ENCODE measurements around the gene CFAP100.

Gene CFAP100

DNA sequence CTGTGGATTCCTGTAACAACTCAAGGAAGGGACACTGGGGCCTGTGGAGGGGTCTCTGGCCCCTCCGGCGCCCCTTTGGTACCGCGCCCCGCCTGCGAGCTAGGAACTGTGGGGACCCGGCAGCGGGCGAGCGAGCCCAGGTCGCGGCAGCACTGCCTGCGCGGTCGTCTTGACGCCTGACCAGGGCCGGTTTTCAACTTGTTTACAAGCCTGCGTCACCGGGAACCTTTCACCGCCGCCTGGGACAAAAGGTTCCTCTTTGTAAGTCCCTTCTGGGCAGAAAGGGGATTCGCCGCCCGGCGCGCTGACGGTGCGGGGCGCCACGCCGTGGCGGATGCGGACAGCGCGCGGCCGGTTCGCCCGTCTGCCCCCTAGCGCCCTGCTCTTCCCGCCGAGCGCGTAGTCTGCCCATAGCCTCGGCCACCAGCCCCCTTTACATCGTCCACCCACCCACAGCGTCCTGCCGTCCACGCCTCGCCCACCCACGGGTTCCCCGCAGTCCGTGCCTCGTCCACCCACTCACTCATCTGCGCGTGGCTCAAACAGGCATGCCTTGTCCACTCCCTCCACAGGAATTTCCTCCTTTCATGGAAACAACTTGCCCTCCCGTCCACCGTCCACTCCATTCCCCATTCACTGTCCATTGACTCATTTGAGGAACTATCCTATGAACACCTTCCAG, 5.5 kb upstream of the CFAP100 start:
- peak; percentile 64 for DNase-seq (ENCODE audit: insufficient read length)
- FAIRE-seq, result peak; percentile 40
- TF ChIP-seq POLR2A (IDR thresholded peaks at IDR 0.05; ENCODE audit: low read depth, low read length) (no peak), TAF1 (IDR thresholded peaks at IDR 0.05; ENCODE audit: borderline replicate concordance, low read depth, low read length) (no peak), POLR2AphosphoS5 (IDR thresholded peaks at IDR 0.05; ENCODE audit: low read depth, low read length) (no peak)

DNA sequence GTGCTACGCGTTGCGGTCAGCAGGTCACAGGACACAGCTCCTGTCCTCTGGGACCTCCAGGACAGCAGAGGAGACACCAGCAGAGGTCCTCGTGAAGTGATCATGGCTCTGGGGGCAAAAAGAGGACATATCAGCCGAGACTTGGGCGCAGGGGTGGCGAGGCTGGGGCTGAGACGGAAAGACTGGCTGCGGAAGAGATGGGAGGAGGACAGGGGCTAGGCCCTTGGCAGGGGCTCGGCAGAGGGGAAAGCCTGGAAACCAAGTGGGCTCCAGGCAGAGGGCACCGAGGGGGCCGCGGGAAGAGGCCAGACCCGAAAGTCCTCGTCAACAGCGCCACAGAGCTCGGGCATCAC, 4.9 kb upstream of the CFAP100 start:
- FAIRE-seq, result no peak
- TF ChIP-seq POLR2AphosphoS5 (IDR thresholded peaks at IDR 0.05; ENCODE audit: low read depth, low read length) (no peak), TAF1 (IDR thresholded peaks at IDR 0.05; ENCODE audit: borderline replicate concordance, low read depth, low read length) (no peak), POLR2A (IDR thresholded peaks at IDR 0.05; ENCODE audit: low read depth, low read length) (no peak)
- DNase-seq (ENCODE audit: insufficient read length), result no peak

DNA sequence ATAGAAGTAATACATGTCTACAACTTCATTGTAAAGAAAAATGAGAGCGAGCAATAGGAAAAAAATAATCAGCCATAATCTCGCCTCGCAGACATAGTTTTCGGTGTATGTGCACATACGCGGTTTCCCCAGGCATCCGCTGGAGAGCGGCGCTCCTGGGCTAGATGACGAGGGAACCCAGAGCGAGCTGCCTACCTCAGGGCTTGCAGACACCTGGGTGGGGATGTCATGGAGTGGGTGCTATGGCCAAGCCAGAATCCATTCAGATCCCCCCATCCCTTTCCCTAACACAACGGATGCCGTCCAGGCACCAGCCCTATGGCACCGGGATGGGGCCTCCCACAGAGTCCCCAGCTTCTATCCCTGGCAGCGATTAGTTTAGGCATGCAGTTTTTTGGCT, 4.5 kb upstream of the CFAP100 start:
- DNase-seq (ENCODE audit: insufficient read length) (no peak), FAIRE-seq (no peak)
- TF ChIP-seq POLR2AphosphoS5 (IDR thresholded peaks at IDR 0.05; ENCODE audit: low read depth, low read length) (no peak), POLR2A (IDR thresholded peaks at IDR 0.05; ENCODE audit: low read depth, low read length) (no peak), TAF1 (IDR thresholded peaks at IDR 0.05; ENCODE audit: borderline replicate concordance, low read depth, low read length) (no peak)

DNA sequence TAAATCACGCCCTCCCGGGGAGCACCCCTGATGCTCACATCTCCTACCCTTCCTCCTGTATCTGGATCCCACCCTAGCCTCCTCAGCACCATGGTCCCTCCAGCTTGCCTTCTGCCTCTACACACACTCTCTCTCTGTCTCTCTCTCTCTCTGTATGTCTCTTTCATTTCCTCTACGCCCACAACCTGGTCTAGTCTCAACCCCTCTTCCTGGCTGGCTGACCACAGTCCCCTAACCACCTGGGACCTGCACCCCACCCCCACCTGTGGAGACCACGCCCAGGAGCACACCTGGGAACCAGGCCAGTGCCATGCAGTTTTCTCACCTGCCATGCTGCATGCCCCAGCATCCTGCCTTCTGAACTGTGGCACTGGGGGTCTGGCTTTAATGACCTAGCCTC, 4.0 kb upstream of the CFAP100 start:
- FAIRE-seq (no peak), DNase-seq (ENCODE audit: insufficient read length) (no peak)
- TF ChIP-seq TAF1 (IDR thresholded peaks at IDR 0.05; ENCODE audit: borderline replicate concordance, low read depth, low read length) (no peak), POLR2A (IDR thresholded peaks at IDR 0.05; ENCODE audit: low read depth, low read length) (no peak), POLR2AphosphoS5 (IDR thresholded peaks at IDR 0.05; ENCODE audit: low read depth, low read length) (no peak)

DNA sequence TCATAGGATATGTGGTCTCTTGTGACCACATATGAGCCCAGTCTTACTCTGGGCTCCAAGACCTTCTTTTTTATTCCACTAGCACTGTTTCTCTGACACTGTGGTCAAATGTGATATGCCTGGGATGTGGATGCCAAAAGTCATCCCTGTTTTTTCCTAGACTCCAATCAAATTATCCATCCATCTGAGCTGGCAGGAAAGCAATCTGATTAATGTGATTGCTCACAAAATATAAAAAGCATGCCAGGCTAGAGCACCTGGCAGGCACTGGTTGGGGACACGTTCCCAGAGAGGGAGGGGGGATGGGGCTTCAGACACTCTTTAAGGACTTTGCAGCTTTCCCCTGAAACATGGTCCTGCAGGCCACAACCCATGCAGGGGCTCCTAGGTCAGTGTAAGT, 3.1 kb upstream of the CFAP100 start:
- TF ChIP-seq POLR2A (IDR thresholded peaks at IDR 0.05; ENCODE audit: low read depth, low read length), result no peak
- no peak for TF ChIP-seq POLR2AphosphoS5 (IDR thresholded peaks at IDR 0.05; ENCODE audit: low read depth, low read length)
- no peak for TF ChIP-seq TAF1 (IDR thresholded peaks at IDR 0.05; ENCODE audit: borderline replicate concordance, low read depth, low read length)
- no peak for FAIRE-seq
- DNase-seq (ENCODE audit: insufficient read length), result no peak

DNA sequence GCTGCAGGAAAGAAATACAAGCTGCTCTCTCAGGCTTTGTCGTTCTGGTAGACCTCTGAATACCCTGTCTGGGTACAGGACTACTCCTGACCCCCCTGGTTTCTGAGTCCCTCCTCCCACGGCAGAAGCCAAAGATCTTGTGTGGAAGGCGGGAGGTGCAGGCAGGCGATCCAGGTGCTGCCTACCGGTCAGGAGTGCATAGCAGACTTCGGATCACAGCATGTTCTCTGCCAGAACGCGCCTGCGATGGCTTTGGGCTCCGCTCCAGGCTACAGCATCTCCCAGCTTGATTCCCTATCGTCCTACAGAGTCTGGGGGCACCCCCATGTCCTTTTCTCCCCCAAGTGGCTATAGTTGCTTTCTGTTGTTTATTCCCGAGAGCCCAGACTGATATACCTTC, 2.5 kb upstream of the CFAP100 start:
- DNase-seq (ENCODE audit: insufficient read length), result no peak
- no peak for FAIRE-seq
- TF ChIP-seq POLR2AphosphoS5 (IDR thresholded peaks at IDR 0.05; ENCODE audit: low read depth, low read length), result no peak
- TF ChIP-seq TAF1 (IDR thresholded peaks at IDR 0.05; ENCODE audit: borderline replicate concordance, low read depth, low read length), result no peak
- no peak for TF ChIP-seq POLR2A (IDR thresholded peaks at IDR 0.05; ENCODE audit: low read depth, low read length)

DNA sequence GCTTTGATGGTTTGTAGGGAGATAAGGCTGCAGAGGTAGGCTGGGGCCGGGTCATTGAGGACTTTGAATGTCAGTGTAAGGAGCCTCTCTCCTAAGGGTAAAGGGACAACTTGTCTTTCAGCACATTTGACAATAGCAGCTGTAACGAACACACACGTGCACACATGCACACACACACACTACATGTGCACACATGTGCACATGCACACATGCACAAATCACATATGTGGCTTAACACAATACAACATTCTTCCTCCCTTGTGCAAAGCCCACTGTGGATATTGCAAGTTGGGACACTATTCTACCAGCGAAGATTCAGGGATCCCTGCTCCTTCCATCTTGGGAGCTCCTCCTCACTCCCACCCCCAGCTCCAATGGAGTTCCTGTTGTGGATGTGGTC, 1.1 kb upstream of the CFAP100 start:
- TF ChIP-seq POLR2AphosphoS5 (IDR thresholded peaks at IDR 0.05; ENCODE audit: low read depth, low read length), result no peak
- FAIRE-seq (no peak), DNase-seq (ENCODE audit: insufficient read length) (no peak)

DNA sequence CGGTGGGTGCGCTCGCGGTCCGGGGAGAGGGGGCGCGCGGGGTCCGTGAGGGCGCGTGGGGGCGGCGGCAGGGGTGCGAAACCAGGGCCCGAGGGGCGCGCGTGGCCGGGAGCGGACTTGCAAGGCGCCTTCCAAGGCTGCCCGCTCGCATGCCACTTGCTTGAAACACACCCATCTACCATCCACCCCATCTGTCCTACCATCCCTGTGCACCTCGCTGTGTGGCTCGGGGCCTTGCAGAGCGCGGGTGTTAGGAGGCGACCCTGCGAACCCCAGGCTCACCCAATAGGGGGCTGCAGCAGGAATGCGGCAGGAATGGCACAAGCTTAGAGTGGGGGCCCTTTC, 240 bp downstream of the CFAP100 start:
- TF ChIP-seq POLR2A (IDR thresholded peaks at IDR 0.05; ENCODE audit: low read depth, low read length) (no peak), POLR2AphosphoS5 (IDR thresholded peaks at IDR 0.05; ENCODE audit: low read depth, low read length) (no peak), TAF1 (IDR thresholded peaks at IDR 0.05; ENCODE audit: borderline replicate concordance, low read depth, low read length) (no peak)
- FAIRE-seq (no peak), DNase-seq (ENCODE audit: insufficient read length) (no peak)

DNA sequence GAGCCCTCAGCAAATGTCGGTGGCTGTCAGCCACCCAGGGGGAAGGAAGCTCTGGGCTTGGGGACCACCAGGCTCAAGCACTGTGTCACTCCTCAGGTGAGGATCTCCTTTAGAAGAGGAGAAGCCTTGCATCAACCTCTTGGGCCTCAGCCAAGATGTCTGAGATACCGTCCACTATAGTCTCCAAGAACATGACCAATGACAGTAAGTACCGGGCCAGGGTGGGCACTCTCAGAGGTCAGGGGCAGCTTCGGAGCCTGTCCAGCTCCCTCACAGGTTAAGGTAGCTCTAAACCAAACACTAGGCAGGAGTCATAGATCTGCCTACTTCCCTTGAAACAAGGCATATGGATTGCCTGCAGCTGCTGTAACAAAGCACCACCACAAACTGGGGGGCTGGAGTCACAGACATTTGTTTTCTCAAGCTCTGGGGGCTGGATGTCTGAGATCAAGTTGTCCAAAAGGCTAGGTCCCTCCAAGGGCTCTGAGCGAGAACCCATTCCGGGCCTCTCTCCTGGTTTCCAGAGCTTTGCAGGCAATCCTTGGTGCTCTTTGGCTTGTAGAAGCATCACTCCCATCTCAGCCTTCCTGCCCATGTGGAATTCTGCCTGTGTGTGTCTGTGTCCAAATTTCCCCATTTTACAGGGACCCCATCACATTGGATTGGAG, 1.3 kb downstream of the CFAP100 start:
- FAIRE-seq, result no peak
- TF ChIP-seq POLR2AphosphoS5 (IDR thresholded peaks at IDR 0.05; ENCODE audit: low read depth, low read length), result no peak

DNA sequence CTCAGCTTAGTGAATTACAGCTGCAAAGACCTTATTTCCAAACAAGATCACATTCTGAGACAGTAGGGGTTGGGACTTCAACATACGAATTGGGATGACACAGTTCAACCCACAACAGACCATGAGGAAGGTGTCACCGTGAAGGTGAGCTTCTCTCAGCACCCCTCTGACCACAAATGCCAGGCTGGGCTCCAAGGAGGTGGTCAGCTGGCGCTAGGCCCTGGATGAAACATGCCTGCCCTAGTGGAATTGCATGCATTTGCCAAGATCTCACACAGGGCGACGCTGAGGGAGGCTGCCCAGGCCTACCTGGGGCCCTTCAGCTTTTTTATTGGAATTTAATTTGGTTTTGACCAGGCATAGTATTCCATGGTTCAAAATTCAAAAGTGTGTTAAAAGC, 1.8 kb downstream of the CFAP100 start:
- TF ChIP-seq TAF1 (IDR thresholded peaks at IDR 0.05; ENCODE audit: borderline replicate concordance, low read depth, low read length) (no peak), POLR2A (IDR thresholded peaks at IDR 0.05; ENCODE audit: low read depth, low read length) (no peak), POLR2AphosphoS5 (IDR thresholded peaks at IDR 0.05; ENCODE audit: low read depth, low read length) (no peak)
- FAIRE-seq (no peak), DNase-seq (ENCODE audit: insufficient read length) (no peak)

More for the DNA sequence above, 1.3 kb downstream of the CFAP100 start:
- no peak for DNase-seq (ENCODE audit: insufficient read length)

DNA sequence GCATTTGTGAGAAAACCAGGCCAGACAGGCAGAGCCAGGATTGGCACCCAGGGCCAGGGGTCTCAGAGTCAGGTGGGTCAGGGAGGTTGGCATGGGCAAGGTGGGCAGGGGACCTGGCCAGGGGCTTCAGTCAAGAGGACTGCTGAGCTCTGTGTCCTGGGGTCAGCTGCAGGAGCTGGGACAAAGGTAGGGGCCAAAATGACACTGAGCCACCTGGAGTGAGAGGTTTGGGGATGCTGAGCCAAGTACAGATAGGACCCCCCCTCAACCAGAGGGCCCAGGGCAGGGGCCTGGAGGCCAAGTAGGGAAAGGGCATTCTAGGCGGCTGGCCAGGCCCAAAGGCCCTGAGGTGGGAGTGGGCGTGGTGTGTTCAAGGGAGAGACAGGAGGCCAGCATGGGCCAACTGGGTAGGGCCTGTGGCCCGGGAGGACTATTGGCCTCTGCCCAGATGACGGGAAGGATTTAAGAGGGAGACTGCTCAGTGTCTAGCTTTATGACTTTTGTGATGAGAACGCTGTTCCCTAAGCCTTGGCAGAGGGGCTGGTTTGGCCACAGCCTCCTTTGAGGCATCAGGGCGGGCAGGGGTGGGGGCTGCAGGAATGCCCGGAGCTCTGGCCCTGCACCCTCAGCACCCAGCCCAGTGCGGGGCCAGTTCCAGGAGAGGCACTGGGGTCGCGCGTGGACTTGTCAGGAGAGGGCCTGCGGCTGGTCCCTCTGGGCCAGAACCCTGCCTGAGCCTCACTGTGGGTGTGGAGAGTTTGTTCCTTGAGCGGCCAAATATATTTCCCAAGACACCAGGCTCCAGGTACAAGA, 3.1 kb downstream of the CFAP100 start:
- TF ChIP-seq TAF1 (IDR thresholded peaks at IDR 0.05; ENCODE audit: borderline replicate concordance, low read depth, low read length) (no peak), POLR2AphosphoS5 (IDR thresholded peaks at IDR 0.05; ENCODE audit: low read depth, low read length) (no peak), POLR2A (IDR thresholded peaks at IDR 0.05; ENCODE audit: low read depth, low read length) (no peak)
- FAIRE-seq (no peak), DNase-seq (ENCODE audit: insufficient read length) (no peak)

All from GM12892 (cell line).